OCI-LY7 (cell line): ENCODE measurements around the gene OR1J2.

Experiments
- CTCF ChIP-seq: fragments of 200-600 bp; sonication (generic); conservative IDR thresholded peaks from 2 replicates; pipeline ENCODE4 v1.5.1; 2014; ENCODE audit warnings: mild to moderate bottlenecking, antibody characterized with exemption, low read length, moderate library complexity, mixed read lengths
- EZH2phosphoT487 ChIP-seq: fragments of 200-600 bp; sonication (generic); IDR thresholded peaks from 2 replicates; pipeline ENCODE4 v1.6.1; 2018; ENCODE audit warnings: low read depth, borderline replicate concordance, mild to moderate bottlenecking, mixed run types, antibody characterized with exemption, low read length, moderate library complexity, mixed read lengths

GRCh38 chr9:122510502-122510901, at the start of gene OR1J2:
- TF ChIP-seq CTCF = no peak
- no peak for TF ChIP-seq EZH2phosphoT487
